Measurements from ENCODE around the gene GPC1.

Gene GPC1

DNA sequence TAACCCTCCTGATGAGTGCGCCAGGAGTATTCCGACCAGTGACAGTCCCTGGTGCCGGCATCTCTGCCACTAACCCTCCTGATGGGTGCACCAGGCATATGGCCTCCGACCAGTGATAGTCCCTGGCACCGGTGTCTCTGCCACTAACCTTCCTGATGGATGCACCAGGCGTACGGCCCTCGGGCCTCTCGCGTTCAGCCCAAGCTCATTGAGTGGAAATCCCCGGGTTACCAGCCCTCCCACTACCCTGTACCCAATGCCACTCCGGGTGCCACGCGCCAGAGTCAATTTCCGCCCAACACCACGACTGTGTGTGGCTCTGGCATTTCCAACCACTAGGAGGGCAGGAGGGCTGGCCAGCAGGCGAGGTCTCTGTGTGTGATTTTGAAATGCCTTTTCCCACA, 11.7 kb upstream of the GPC1 start:
- Mint-ChIP-seq H3K4me3 (no peak overlapping the region), H3K27me3 (peaks cover 28% of the 10 kb centered on the region), H3K27ac (ENCODE audit: low read depth) (no peak overlapping the region), H3K4me1 (no peaks in the 10 kb centered on the region), H3K36me3 (ENCODE audit: insufficient read depth) (no peaks in the 10 kb centered on the region), H3K9me3 (no peaks in the 10 kb centered on the region)
- ATAC-seq (replicated peaks; ENCODE audit: extremely low read depth, poor library complexity, severe bottlenecking) (no peak), DNase-seq (ENCODE audit: low spot score in 2 of 2) (no peak)

DNA sequence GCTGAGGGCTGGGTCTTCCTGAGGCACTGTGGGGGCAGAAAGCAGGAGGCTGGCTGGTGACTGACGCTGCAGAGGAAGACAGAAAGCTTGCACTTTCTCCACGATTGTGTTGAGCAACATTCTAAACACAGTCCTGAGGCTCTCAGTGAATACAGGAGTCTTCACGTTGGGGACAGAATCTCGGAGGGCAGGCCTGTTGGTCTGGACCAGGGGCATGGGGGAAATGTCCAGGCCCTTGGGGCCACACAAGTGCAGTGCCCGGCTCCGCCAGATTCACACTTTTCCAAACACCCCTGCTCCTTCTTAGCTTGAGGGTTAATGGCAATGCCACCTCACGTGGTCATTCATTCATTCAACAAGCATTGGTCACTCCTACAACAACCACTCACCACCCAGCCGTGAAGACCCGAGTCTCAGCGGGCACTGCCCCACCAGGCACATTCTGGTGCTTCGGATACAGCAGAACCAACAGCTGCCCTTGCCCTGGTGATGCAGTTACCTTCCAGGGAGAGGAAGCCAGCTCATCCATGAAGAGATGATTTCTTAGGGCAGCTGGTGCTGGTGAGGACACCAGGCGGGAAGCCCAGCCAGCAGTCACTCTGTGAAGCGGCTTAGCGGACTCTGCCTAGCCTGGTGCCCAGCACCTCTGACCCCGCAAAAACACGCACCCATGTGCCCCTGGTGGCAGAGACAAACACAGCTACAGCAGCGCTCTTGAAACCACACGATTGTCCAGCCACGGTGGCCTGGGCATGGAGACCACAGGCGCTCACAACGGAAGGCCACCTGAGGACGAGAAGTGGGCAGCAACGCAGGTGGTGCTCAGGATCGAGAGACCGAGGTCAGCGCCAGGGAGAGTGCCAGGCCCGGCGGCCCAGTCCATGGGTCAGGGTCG, 10.9 kb upstream of the GPC1 start:
- ATAC-seq (replicated peaks; ENCODE audit: extremely low read depth, poor library complexity, severe bottlenecking) = no peak
- Mint-ChIP-seq H3K36me3 (ENCODE audit: insufficient read depth) (no peaks in the 10 kb centered on the region), H3K27ac (ENCODE audit: low read depth) (no peak overlapping the region), H3K4me3 (no peak overlapping the region), H3K27me3 (peaks cover 28% of the 10 kb centered on the region), H3K9me3 (no peaks in the 10 kb centered on the region), H3K4me1 (no peaks in the 10 kb centered on the region)
- DNase-seq (ENCODE audit: low spot score in 2 of 2) = no peak

DNA sequence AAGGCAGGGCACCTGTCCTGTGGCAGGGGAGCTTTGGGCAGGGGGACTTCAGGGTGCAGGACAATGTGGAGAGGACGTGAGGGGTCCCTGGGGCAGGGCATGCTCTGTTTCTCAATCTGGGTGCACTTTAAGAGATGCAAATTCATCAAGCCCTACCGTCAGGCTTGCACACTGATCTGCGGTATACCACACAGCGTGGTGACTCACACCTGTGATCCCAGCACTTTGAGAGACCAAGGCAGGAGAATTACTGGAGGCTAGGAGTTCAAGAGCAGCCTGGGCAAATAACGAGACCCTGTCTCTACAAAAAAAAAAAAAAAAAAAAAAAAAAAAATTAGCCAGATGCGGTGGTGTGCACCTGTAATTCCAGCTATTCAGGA, 10.2 kb upstream of the GPC1 start:
- DNase-seq (ENCODE audit: low spot score in 2 of 2) (no peak), ATAC-seq (replicated peaks; ENCODE audit: extremely low read depth, poor library complexity, severe bottlenecking) (no peak)
- Mint-ChIP-seq H3K27ac (ENCODE audit: low read depth) (no peak overlapping the region), H3K4me1 (no peaks in the 10 kb centered on the region), H3K9me3 (no peaks in the 10 kb centered on the region), H3K36me3 (ENCODE audit: insufficient read depth) (no peaks in the 10 kb centered on the region), H3K4me3 (no peak overlapping the region), H3K27me3 (peaks cover 28% of the 10 kb centered on the region)

DNA sequence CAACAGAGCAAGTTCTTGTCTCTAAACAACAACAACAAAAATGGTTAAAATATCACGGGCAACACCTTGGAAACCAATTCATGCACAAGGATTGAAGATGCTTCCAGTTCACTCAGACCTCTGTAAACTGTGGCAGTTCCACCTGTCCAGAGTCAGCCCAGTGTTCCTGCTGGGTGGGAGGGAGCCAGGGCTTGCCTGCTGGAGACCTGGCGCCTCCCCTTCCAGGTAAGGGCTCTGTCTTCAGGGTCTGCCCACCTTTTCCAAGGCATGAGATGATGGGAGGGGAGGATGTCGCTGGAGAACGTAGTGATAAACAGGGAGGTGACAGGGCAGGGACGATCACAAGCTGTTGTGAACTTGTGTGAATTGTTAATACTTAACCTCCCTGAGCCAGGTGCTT, 9.8 kb upstream of the GPC1 start:
- DNase-seq (ENCODE audit: low spot score in 2 of 2) (no peak), ATAC-seq (replicated peaks; ENCODE audit: extremely low read depth, poor library complexity, severe bottlenecking) (no peak)
- no peaks in the 10 kb centered on the region for H3K36me3 Mint-ChIP-seq (ENCODE audit: insufficient read depth)
- H3K9me3 Mint-ChIP-seq = no peaks in the 10 kb centered on the region
- no peak overlapping the region for H3K4me3 Mint-ChIP-seq
- peaks cover 28% of the 10 kb centered on the region for H3K27me3 Mint-ChIP-seq
- H3K4me1 Mint-ChIP-seq = no peaks in the 10 kb centered on the region
- H3K27ac Mint-ChIP-seq (ENCODE audit: low read depth) = no peak overlapping the region

DNA sequence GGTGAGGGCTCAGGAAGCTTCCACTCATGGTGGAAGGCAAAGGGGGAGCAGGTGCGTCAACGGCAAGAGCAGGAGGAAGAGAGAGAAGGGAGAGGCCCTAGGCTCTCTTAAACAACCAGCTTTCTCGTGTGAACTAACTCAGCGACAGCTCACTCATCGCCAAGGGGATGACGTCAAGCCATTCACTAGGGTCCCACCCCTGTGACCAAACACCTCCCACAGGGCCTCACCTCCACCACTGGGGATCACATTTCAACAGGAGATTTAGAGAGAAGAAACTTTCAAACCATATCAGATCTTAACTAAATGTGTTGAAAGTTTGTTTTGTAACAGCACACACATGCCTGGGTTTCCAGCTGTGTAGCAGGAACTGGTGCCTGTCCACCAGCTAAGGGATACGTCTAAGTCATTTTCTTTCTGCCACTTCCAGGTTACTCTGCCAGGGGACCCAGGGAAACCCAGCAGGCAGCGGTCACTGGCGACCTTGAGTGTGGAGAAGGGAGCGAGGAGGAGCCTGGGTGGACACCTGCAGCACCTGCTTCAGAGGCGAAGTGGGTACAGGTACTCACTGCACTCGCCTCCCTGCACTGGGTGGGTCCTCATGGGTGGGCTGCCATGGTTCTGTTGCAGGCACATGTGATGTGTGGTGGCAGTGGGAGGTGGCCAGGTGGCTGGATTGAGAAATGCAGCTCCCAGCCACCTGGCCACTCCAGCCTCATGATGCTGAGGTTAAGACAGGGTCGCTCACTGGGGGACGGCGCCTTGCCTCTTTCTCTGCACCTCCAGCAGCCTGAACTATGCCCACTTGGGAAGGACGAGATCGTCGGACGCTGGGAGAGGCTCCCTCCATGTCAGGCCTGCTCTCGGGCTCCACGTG, 8.4 kb upstream of the GPC1 start:
- Mint-ChIP-seq H3K27me3 (peaks cover 33% of the 10 kb centered on the region), H3K9me3 (no peaks in the 10 kb centered on the region), H3K4me3 (no peak overlapping the region), H3K36me3 (ENCODE audit: insufficient read depth) (no peaks in the 10 kb centered on the region), H3K27ac (ENCODE audit: low read depth) (no peak overlapping the region), H3K4me1 (no peaks in the 10 kb centered on the region)
- no peak for DNase-seq (ENCODE audit: low spot score in 2 of 2)
- no peak for ATAC-seq (replicated peaks; ENCODE audit: extremely low read depth, poor library complexity, severe bottlenecking)

DNA sequence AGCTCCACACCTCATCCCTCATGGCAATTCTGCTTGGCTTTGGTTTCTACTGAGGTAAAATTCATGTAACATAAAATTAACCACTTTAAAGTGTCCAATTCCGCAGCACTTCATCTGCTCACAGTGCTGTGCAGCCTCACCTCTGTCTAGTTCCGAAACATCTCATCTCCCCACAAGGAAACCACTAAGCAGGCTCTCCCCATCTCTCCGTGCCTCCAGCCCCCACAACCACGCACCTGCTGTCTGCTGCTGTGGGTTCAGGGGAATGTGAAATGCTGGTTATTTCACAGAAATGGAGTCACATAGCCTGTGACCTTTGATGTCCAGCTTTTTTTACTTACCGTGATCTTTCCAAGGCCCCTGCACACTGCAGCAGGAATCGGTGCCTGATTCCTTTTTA, 7.7 kb upstream of the GPC1 start:
- Mint-ChIP-seq H3K4me1 (no peaks in the 10 kb centered on the region), H3K27me3 (peaks cover 39% of the 10 kb centered on the region)

DNA sequence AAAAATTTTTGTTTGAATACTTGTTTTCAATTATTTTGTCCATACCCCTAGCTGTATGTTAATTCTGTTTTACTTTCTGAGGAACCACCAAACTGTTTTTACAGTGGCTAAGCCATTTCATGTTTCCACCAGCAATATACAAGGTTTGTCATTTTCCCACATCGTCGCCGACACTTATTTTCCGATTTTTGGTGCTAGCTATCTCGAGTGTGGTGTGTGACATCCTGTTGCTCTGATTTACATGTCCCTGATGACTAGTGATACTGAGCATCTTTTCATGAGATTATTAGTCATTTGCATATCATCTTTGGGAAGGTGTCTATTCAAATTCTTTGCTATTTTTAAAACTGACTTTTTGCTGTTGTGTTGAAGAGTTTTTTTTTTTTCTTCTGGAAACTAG, 7.2 kb upstream of the GPC1 start:
- Mint-ChIP-seq H3K9me3 (no peaks in the 10 kb centered on the region), H3K4me1 (no peaks in the 10 kb centered on the region), H3K27me3 (peaks cover 44% of the 10 kb centered on the region), H3K4me3 (no peak overlapping the region), H3K27ac (ENCODE audit: low read depth) (no peak overlapping the region), H3K36me3 (ENCODE audit: insufficient read depth) (no peaks in the 10 kb centered on the region)
- ATAC-seq (replicated peaks; ENCODE audit: extremely low read depth, poor library complexity, severe bottlenecking) (no peak), DNase-seq (ENCODE audit: low spot score in 2 of 2) (no peak)

More for the DNA sequence above, 7.7 kb upstream of the GPC1 start:
- no peak for ATAC-seq (replicated peaks; ENCODE audit: extremely low read depth, poor library complexity, severe bottlenecking)
- DNase-seq (ENCODE audit: low spot score in 2 of 2) = no peak
- Mint-ChIP-seq H3K36me3 (ENCODE audit: insufficient read depth) (no peaks in the 10 kb centered on the region), H3K27ac (ENCODE audit: low read depth) (no peak overlapping the region), H3K9me3 (no peaks in the 10 kb centered on the region), H3K4me3 (no peak overlapping the region)

DNA sequence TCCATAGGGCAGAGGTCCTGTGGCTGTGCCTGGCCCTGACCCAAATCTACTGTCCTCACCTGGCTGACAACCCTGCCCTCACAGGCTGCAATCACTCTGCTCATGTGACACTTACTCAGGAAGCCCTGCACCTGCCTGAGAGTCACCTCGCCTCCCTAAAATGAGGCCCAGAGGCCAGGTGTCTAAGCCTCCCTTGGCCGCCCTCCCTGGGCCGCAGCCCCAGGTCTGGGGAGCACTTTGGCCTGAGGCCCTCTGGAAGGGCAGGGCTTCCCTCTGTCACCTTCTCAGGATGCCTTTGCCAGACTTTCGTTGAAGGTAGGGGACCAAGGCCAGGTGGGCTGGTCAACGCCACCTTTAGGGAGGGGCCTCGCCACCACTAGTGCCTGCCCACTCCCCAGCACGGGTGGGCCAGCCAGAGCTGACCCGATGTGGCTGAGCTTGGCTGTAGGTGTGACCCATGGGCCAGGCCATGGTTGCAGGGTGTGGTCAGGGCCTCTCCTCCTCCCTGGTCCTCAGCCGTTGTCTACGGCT, 6.1 kb upstream of the GPC1 start:
- no peak overlapping the region for H3K4me3 Mint-ChIP-seq
- no peaks in the 10 kb centered on the region for H3K9me3 Mint-ChIP-seq
- no peak for DNase-seq (ENCODE audit: low spot score in 2 of 2)
- H3K36me3 Mint-ChIP-seq (ENCODE audit: insufficient read depth) = no peaks in the 10 kb centered on the region
- ATAC-seq (replicated peaks; ENCODE audit: extremely low read depth, poor library complexity, severe bottlenecking) = no peak
- no peak overlapping the region for H3K27ac Mint-ChIP-seq (ENCODE audit: low read depth)
- no peaks in the 10 kb centered on the region for H3K4me1 Mint-ChIP-seq
- H3K27me3 Mint-ChIP-seq = peaks cover 42% of the 10 kb centered on the region

DNA sequence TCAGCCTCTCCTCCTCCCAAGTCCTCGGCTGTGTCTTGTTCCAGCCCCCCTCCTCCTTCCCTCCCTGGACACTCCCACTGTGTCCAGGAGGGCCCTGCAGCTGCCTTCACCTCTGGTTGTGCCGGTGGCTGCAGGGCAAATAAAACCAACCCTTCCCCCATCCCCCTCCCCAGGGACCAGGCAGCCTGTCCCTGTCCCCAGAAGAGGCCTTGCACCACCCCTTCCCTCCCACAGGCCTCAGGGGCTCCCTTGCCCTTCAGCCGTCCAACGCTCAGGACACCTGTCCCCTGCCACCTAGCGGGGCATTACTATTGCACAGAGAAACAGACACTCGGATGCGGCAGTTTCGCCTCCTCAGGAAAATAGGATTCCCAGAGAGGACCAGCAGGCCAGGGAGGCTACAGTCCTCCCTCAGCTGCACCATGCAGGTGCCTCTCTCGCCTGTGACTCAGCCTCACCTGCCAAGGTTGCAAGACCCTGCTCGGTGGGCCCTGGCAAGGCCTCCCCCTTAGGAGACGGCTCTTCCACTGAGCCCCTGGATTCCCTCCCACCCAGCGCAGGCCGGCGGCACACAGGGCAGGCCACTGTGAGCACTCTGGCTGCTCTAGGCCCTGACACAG, 5.5 kb upstream of the GPC1 start:
- H3K4me1 Mint-ChIP-seq = no peaks in the 10 kb centered on the region
- no peaks in the 10 kb centered on the region for H3K9me3 Mint-ChIP-seq
- no peak for DNase-seq (ENCODE audit: low spot score in 2 of 2)
- H3K27me3 Mint-ChIP-seq = peaks cover 36% of the 10 kb centered on the region
- H3K27ac Mint-ChIP-seq (ENCODE audit: low read depth) = no peak overlapping the region
- H3K36me3 Mint-ChIP-seq (ENCODE audit: insufficient read depth) = no peaks in the 10 kb centered on the region
- no peak overlapping the region for H3K4me3 Mint-ChIP-seq
- no peak for ATAC-seq (replicated peaks; ENCODE audit: extremely low read depth, poor library complexity, severe bottlenecking)

DNA sequence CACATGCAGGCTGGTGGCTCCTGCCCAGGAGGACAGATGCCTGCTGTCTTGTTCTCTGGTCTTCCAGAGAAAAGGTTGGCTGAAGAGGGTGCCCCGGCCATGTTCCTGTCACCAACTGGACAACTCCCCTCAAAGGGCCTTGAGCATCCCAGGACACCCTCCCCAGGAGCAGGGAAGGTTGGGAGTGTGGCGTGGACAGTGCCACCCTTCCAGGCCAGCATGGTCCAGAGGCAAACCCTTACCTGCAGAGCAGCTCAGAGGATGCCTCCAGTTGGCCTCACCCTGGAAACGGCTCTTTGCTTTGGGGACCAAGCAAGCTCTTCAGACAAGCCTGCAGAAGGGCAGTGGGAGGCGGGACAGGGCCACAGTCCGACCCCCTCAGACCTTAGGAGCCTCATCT, 4.9 kb upstream of the GPC1 start:
- Mint-ChIP-seq H3K27ac (ENCODE audit: low read depth) (no peak overlapping the region), H3K9me3 (no peaks in the 10 kb centered on the region), H3K36me3 (ENCODE audit: insufficient read depth) (no peaks in the 10 kb centered on the region), H3K4me1 (no peaks in the 10 kb centered on the region), H3K4me3 (no peak overlapping the region), H3K27me3 (peaks cover 31% of the 10 kb centered on the region)
- no peak for ATAC-seq (replicated peaks; ENCODE audit: extremely low read depth, poor library complexity, severe bottlenecking)
- DNase-seq (ENCODE audit: low spot score in 2 of 2) = no peak

DNA sequence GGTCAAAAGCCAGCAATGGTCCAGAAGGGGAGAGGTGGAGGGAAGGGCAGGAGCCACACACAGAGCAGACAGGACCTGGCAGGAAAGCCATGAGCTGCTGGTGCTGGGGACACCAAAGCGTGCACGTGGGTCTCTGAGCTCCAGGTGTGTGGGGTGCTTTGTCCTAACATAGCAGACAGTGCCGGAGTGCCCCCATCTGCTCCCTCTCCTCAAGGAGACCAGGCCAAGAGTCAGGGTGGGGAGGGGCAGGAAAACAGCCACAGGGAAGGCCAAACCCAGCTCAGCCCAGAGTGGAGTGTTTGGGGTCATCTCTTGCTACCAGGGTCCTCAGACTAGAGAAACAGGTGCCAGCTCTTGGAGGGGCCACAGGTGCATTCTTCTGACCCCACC, 4.2 kb upstream of the GPC1 start:
- H3K27ac Mint-ChIP-seq (ENCODE audit: low read depth) = no peak overlapping the region
- no peaks in the 10 kb centered on the region for H3K9me3 Mint-ChIP-seq
- no peaks in the 10 kb centered on the region for H3K36me3 Mint-ChIP-seq (ENCODE audit: insufficient read depth)
- H3K4me3 Mint-ChIP-seq = no peak overlapping the region
- ATAC-seq (replicated peaks; ENCODE audit: extremely low read depth, poor library complexity, severe bottlenecking) (no peak), DNase-seq (ENCODE audit: low spot score in 2 of 2) (no peak)
- H3K4me1 Mint-ChIP-seq = no peaks in the 10 kb centered on the region
- H3K27me3 Mint-ChIP-seq = peaks cover 25% of the 10 kb centered on the region

DNA sequence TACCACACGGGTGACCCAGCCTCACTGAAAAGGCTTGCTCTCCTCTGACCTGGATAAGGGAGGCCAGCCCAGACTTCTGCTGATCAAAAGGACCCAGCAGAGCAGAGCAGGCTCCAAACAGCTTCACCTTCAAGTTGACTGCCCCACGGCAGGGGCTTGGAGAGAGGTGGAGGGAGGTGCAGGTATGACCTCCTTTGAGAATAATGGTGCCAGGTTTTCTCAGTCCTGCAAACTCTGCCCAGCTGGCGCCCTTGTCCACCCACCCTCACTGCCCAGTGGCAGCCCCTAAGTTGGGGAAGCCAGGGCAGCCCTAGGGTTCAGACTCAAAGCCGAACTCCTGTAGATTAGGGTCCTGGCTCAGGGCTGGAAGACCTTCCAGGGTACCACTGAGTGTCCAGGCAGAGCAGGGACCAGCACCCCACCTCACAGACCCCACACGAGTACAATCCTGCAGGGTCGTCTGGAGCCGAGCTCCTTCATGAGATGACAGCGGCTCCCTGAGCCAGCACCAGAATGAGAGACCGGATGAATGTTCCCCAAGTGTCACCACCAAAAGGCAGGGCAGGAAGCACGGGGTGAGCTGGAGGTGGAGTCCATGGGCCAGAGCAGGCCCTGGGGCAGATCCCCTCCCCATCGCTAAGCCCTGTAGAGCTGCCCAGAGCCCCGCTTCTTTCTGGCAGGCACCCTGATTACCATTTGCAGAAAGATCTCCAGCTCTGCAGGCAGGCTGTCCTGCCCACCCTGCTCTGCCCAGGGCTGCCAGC, 3.6 kb upstream of the GPC1 start:
- H3K36me3 Mint-ChIP-seq (ENCODE audit: insufficient read depth) = no peaks in the 10 kb centered on the region
- DNase-seq (ENCODE audit: low spot score in 2 of 2) (no peak), ATAC-seq (replicated peaks; ENCODE audit: extremely low read depth, poor library complexity, severe bottlenecking) (no peak)
- H3K27ac Mint-ChIP-seq (ENCODE audit: low read depth) = no peak overlapping the region
- peaks cover 23% of the 10 kb centered on the region for H3K27me3 Mint-ChIP-seq
- no peak overlapping the region for H3K4me3 Mint-ChIP-seq
- no peaks in the 10 kb centered on the region for H3K9me3 Mint-ChIP-seq
- H3K4me1 Mint-ChIP-seq = no peaks in the 10 kb centered on the region
